Activated B cell treated with CpG ODN at 0.5 μM for 24 hours (primary cell): ENCODE data around the gene CATSPER4. TPM values are rescaled to one million over a fixed set of nuclear protein-coding genes. Genes with fewer than 3 reads are reported as not detected.

Source experiments
- ATAC-seq: fragments of 200-7000 bp; cut with Tn5 transposase; one replicate; pipeline ENCODE4 v1.10.0; 2021; ENCODE audit warnings: low read depth, mild to moderate bottlenecking, moderate library complexity
- CTCF ChIA-PET: fragments of 350-600 bp; sonication (Branson Sonifier 250); formaldehyde crosslinking; loops from one replicate; lab custom pipeline; 2021; ENCODE audit warnings: antibody characterized with exemption; lab: Charles Lee
- POLR2A ChIA-PET: fragments of 350-600 bp; sonication (Branson Sonifier 250); formaldehyde crosslinking; loops from one replicate; lab custom pipeline; 2021; ENCODE audit warnings: antibody characterized with exemption; lab: Charles Lee
- DNase-seq: peaks from one replicate; pipeline ENCODE4 v3.0.0; 2022
- H3K27ac Mint-ChIP-seq: one replicate; pipeline ENCODE4 v1.8.0; 2020; ENCODE audit warnings: mixed read lengths
- H3K27me3 Mint-ChIP-seq: one replicate; pipeline ENCODE4 v1.8.0; 2021; ENCODE audit warnings: mixed read lengths
- H3K36me3 Mint-ChIP-seq: one replicate; pipeline ENCODE4 v1.8.0; 2021; ENCODE audit warnings: low read depth, mixed read lengths
- H3K4me1 Mint-ChIP-seq: one replicate; pipeline ENCODE4 v1.8.0; 2021; ENCODE audit warnings: mixed read lengths
- H3K4me3 Mint-ChIP-seq: one replicate; pipeline ENCODE4 v1.8.0; 2020; ENCODE audit warnings: mild to moderate bottlenecking, mixed read lengths
- H3K9me3 Mint-ChIP-seq: one replicate; pipeline ENCODE4 v1.8.0; 2020; ENCODE audit warnings: mixed read lengths
- intact Hi-C: fragments of 100-400 bp; cut with micrococcal nuclease; formaldehyde crosslinking; loops from one replicate; pipeline ENCODE4 v1.15.1; 2024
- total RNA-seq: library from RNA; stranded (reverse); gene quantifications from 2 replicates; pipeline ENCODE4 v1.2.3, GENCODE V29; 2022
- TF ChIP-seq, protein P1 (sequence below): fragments of 200-600 bp; IDR thresholded peaks from one replicate; pipeline ENCODE4 v1.8.0; 2022; ENCODE audit warnings: antibody characterized with exemption, mild to moderate bottlenecking

Gene CATSPER4
- total RNA-seq, 1 donor from 2014 or later, result not detected

DNA sequence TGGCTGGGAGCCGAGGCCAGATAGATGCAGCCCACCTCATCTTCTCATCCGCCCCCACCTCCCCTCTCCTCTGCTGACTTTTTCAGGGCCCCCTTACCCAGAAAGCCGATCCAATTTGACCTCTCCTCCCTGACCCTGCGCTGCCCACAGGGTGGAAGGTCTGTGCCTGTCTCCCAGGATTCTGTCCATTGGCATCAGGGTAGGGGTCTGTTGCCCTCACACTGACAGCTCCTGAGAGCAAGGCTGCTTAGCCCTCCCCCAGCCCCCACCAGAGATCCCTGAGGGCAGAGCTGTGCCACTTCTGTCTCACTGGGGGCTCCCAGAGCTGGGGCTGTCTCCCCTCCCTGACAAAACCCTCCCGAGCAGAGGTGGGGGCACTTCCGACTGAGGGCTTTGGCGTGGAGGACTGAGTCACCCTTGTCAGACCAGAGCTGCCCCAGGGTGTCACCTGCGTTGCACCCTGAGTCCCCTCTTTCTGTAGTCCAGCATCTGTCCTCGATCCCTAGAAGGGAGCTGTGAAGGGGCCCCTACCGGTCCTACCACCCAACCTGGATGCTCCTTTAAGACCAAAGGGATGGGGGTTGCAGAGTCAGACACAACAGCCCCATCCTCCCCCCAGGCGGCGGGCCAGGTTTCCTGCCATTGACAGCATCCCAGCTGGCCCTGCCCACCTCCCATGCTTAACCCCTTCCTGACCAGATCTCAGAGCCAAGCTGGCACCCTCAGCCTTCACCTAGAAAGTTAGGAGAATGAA, 33.9 kb upstream of the CATSPER4 start:
- no peak for DNase-seq
- Mint-ChIP-seq H3K4me3 (no peak overlapping the region), H3K36me3 (no peaks in the 10 kb centered on the region), H3K27ac (no peak overlapping the region), H3K9me3 (no peaks in the 10 kb centered on the region), H3K27me3 (peaks cover 33% of the 10 kb centered on the region), H3K4me1 (no peaks in the 10 kb centered on the region)
- TF ChIP-seq, protein P1, sequence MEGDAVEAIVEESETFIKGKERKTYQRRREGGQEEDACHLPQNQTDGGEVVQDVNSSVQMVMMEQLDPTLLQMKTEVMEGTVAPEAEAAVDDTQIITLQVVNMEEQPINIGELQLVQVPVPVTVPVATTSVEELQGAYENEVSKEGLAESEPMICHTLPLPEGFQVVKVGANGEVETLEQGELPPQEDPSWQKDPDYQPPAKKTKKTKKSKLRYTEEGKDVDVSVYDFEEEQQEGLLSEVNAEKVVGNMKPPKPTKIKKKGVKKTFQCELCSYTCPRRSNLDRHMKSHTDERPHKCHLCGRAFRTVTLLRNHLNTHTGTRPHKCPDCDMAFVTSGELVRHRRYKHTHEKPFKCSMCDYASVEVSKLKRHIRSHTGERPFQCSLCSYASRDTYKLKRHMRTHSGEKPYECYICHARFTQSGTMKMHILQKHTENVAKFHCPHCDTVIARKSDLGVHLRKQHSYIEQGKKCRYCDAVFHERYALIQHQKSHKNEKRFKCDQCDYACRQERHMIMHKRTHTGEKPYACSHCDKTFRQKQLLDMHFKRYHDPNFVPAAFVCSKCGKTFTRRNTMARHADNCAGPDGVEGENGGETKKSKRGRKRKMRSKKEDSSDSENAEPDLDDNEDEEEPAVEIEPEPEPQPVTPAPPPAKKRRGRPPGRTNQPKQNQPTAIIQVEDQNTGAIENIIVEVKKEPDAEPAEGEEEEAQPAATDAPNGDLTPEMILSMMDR, result no peak
- ATAC-seq, result no peak
- intact Hi-C loops, result no loop called here
- ChIA-PET CTCF (interaction anchor here (1.7 to 1.8 kb wide), 2 partner anchors 11 to 13 kb away, joined by 4 to 12 read pairs; partner anchors contain the start of gene ZNF593), POLR2A (interaction anchor here (0.6 to 1.0 kb wide), 2 partner anchors 13 to 14 kb away, joined by 3 to 6 read pairs; partner anchors contain the start of gene ZNF593)

DNA sequence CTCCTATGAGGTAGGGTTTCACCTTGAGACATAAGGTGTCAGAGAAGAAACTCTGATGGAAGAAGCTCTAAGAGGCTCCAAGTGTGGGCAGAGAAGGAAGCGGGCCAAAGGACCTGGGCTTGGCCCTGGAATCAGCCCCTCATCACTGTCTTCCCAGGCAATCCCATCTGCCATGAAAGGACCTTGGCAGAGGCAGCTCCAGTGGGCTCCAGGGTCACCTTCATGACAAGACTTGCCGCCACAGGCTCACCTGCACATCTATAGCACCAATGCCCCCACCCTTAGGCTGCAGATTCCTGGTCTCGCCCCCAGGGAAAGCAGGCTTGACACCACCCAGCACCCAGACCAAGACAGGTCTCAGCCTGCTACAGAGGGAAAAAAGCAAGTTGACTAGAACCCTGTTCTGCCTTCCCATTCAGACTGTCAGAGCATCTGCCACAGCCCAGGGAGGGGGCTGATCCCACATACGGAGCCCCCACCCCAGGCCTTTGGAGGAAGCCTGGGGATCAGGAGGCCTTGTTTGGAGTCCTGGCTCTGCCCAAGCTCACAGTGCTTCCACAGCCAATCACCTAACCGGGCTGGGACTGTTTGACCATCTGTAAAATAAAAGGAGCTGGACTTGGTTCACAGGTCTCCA, 32.0 kb upstream of the CATSPER4 start:
- Mint-ChIP-seq H3K27me3 (peaks cover 40% of the 10 kb centered on the region), H3K27ac (no peak overlapping the region), H3K36me3 (no peaks in the 10 kb centered on the region), H3K4me1 (peaks cover 4% of the 10 kb centered on the region), H3K4me3 (no peak overlapping the region), H3K9me3 (no peaks in the 10 kb centered on the region)
- TF ChIP-seq, protein P1, result no peak
- DNase-seq (no peak), ATAC-seq (no peak)
- ChIA-PET CTCF (interaction anchor here (1.2 to 1.8 kb wide), 2 partner anchors 11 to 13 kb away, joined by 4 to 12 read pairs; partner anchors contain the start of gene ZNF593), POLR2A (no interaction called here)
- intact Hi-C loops, result no loop called here

DNA sequence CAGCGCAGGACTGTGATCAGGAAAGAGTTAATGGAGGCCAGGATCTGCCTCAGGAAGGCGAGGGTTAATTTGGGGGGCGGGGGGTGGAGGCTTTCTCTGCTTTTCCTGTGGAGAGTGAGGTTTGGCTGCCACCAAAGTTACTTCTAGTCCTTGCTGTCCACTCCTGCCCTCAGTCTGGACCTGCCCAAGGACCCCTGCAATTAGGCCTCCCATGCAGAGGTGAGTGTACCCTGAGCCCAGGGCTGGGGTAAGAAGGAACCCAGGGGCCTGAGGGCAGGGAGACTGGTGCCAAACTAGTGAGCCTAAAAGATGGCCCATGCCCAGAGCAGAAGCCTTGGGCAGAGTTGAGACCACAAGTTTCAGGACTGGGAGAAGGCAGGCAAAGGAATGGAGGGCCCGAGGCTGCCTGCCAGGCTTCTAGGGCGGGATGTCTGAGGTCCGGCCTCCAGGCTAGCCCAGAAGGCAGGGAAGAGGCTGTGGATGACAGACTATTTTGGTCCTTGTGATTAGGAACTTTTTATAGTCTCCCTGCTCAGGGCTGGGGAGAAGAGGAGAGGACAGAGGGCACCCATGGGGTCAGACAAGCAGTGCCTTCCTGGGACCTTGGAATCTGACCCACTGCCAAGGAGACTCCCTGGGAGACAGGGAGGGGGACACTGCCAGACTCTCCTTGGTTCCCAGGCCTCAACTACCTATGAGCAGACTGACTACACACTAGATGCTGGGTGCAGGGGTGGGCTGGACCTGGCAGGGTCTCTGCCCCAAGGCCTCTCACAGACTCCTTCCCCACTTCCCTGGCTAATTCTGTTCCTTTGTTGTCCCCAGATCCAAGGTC, 31.3 kb upstream of the CATSPER4 start, which contains the start of gene FAM110D:
Gene FAM110D, plus strand, starts transcription at position 172 of the 835 bp plus-strand sequence. CDS start 2,213 bp downstream, outside the sequence.
- H3K9me3 Mint-ChIP-seq, result no peaks in the 10 kb centered on the region
- peaks cover 9% of the 10 kb centered on the region for H3K4me1 Mint-ChIP-seq
- no peak for ATAC-seq
- CTCF ChIA-PET, result no interaction called here
- no peak for DNase-seq
- H3K27me3 Mint-ChIP-seq, result peaks cover 40% of the 10 kb centered on the region
- TF ChIP-seq, protein P1, result no peak
- intact Hi-C loops, result no loop called here
- no peak within 1 kb of the TSS for H3K27ac Mint-ChIP-seq
- no peaks in the 10 kb centered on the region for H3K36me3 Mint-ChIP-seq
- POLR2A ChIA-PET, result interaction anchor here (0.7 kb wide), 1 partner anchor 1422 kb away, joined by 6 read pairs; no protein-coding TSS in a partner anchor
- no peak within 1 kb of the TSS for H3K4me3 Mint-ChIP-seq

DNA sequence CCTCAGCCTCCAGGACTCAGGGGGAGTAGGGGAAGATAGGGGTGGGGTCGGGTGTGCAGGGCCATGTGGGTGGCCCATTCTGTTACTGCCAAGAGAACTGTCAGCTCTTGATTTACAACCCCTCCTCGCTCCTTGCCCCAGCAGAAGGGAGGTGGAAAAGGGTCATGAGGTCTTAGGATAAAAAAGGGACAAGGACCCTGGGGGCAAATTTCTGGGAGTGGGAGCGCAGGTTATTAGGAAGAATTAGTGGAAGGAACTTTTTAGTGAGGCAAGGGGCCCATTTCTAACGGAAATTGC, 30.7 kb upstream of the CATSPER4 start:
- intact Hi-C loops, result loop anchor here (5.0 kb wide), 2 partner anchors 122 to 252 kb away; partner anchors contain the start of gene STMN1
- no peak for ATAC-seq
- peaks cover 12% of the 10 kb centered on the region for H3K4me1 Mint-ChIP-seq
- no peak for DNase-seq
- H3K9me3 Mint-ChIP-seq, result no peaks in the 10 kb centered on the region
- TF ChIP-seq, protein P1, result no peak
- CTCF ChIA-PET, result no interaction called here
- H3K36me3 Mint-ChIP-seq, result no peaks in the 10 kb centered on the region
- no peak overlapping the region for H3K4me3 Mint-ChIP-seq
- H3K27me3 Mint-ChIP-seq, result peaks cover 40% of the 10 kb centered on the region
- no peak overlapping the region for H3K27ac Mint-ChIP-seq
- POLR2A ChIA-PET, result interaction anchor here (0.7 kb wide), 1 partner anchor 1421 kb away, joined by 6 read pairs; no protein-coding TSS in a partner anchor
